Tibial artery (tissue), 4 donors: ENCODE measurements around the gene MSMP.

Source experiments
- DNase-seq, 2 donors: peaks; one replicate each; pipeline ENCODE4 v3.0.0-alpha.2; 2019
- H3K27ac ChIP-seq, 2 donors: fragments of 200-600 bp; sonication (generic) in 1 of 2; 1 replicate in 1 of 2; 2 replicates in 1 of 2; pipeline ENCODE4 v1.5.1; 2018 to 2019; ENCODE audit warnings: mild to moderate bottlenecking in 1 of 2
- H3K27me3 ChIP-seq, 2 donors: fragments of 200-600 bp; sonication (generic) in 1 of 2; one replicate each; pipeline versions ENCODE4 v1.5.1 to v1.6.0; 2016 to 2019
- H3K36me3 ChIP-seq, 3 donors: fragments of 200-600 bp; sonication (generic) in 2 of 3; one replicate each; pipeline ENCODE4 v1.5.1; 2016 to 2019; ENCODE audit warnings: mild to moderate bottlenecking in 2 of 3
- H3K4me1 ChIP-seq, 4 donors: fragments of 200-600 bp; sonication (generic) in 2 of 4; 1 replicate in 3 of 4; 2 replicates in 1 of 4; pipeline ENCODE4 v1.5.1; 2016 to 2019
- H3K4me3 ChIP-seq, 2 donors: fragments of 200-600 bp; sonication (generic) in 1 of 2; 1 replicate in 1 of 2; 2 replicates in 1 of 2; pipeline ENCODE4 v1.5.1; 2018 to 2019; ENCODE audit warnings: mild to moderate bottlenecking in 2 of 2
- H3K9me3 ChIP-seq, 3 donors: fragments of 200-600 bp; sonication (generic) in 1 of 3; one replicate each; pipeline ENCODE4 v1.5.1; 2016 to 2019
- CTCF ChIP-seq, 2 experiments: fragments of 200-600 bp in 1 of 2; fragments of 450-650 bp in 1 of 2; IDR thresholded peaks; one replicate each; pipeline ENCODE4 v1.5.1; 2017 to 2019; ENCODE audit warnings: antibody characterized with exemption in 2 of 2, mild to moderate bottlenecking in 1 of 2, moderate library complexity in 1 of 2
- intact Hi-C: fragments of 100-400 bp; cut with DNase I; formaldehyde crosslinking; loops from one replicate; pipeline ENCODE4 v1.15.0; 2023; ENCODE audit warnings: low total_unique reads

Gene MSMP

GRCh38 chr9:35754264-35754663 lies at the start of gene MSMP:
Gene MSMP, minus strand, starts transcription at chr9:35754276. Its CDS starts 147 bp downstream, at chr9:35754129.
- Histone ChIP-seq H3K36me3 (peaks cover 26 to 48% (median 39%) of the 10 kb centered on the region in 3 donors), H3K27me3 (no peaks in the 10 kb centered on the region), H3K4me1 (peaks cover 4 to 44% (median 41%) of the 10 kb centered on the region in 4 donors), H3K9me3 (no peaks in the 10 kb centered on the region), H3K4me3 (no peak within 1 kb of the TSS), H3K27ac (no peak within 1 kb of the TSS)
- intact Hi-C loops = no loop called here
- no peak for TF ChIP-seq CTCF (IDR thresholded peaks at IDR 0.05)
- no peak for DNase-seq

- H3K4me1 ChIP-seq = peaks cover 0 to 3% (median 0%) of the 10 kb centered on the region in 4 donors
- no peaks in the 10 kb centered on the region for H3K9me3 ChIP-seq
- no peak for DNase-seq
- H3K36me3 ChIP-seq = peaks cover 19 to 68% (median 42%) of the 10 kb centered on the region in 3 donors
- intact Hi-C loops = no loop called here
- no peak for TF ChIP-seq CTCF (IDR thresholded peaks at IDR 0.05)
- H3K27ac ChIP-seq = no peak overlapping the region
- H3K27me3 ChIP-seq = no peaks in the 10 kb centered on the region
- H3K4me3 ChIP-seq = no peak overlapping the region
Measured at GRCh38 chr9:35801328-35802128, 47.5 kb upstream of the MSMP start.

- intact Hi-C loops = no loop called here
- no peak for TF ChIP-seq CTCF (IDR thresholded peaks at IDR 0.05)
- Histone ChIP-seq H3K27me3 (no peaks in the 10 kb centered on the region), H3K4me1 (peaks cover 0 to 8% (median 2%) of the 10 kb centered on the region in 4 donors), H3K27ac (no peak overlapping the region), H3K4me3 (no peak overlapping the region), H3K36me3 (peaks cover 13 to 58% (median 32%) of the 10 kb centered on the region in 3 donors), H3K9me3 (no peaks in the 10 kb centered on the region)
- no peak for DNase-seq
Measured at GRCh38 chr9:35800530-35800929, 46.5 kb upstream of the MSMP start.

GRCh38 chr9:35798658-35799374 lies 44.7 kb upstream of the MSMP start:
- TF ChIP-seq CTCF (IDR thresholded peaks at IDR 0.05) = no peak
- intact Hi-C loops = no loop called here
- Histone ChIP-seq H3K4me1 (peaks cover 0 to 24% (median 9%) of the 10 kb centered on the region in 4 donors), H3K27ac (no peak overlapping the region), H3K4me3 (no peak overlapping the region), H3K9me3 (no peaks in the 10 kb centered on the region), H3K36me3 (peaks cover 13 to 45% (median 28%) of the 10 kb centered on the region in 3 donors), H3K27me3 (no peaks in the 10 kb centered on the region)
- DNase-seq = no peak

- intact Hi-C loops = no loop called here
- no peaks in the 10 kb centered on the region for H3K9me3 ChIP-seq
- H3K27me3 ChIP-seq = no peaks in the 10 kb centered on the region
- no peak overlapping the region for H3K27ac ChIP-seq
- no peak overlapping the region for H3K4me3 ChIP-seq
- peaks cover 0 to 37% (median 22%) of the 10 kb centered on the region in 4 donors for H3K4me1 ChIP-seq
- TF ChIP-seq CTCF (IDR thresholded peaks at IDR 0.05) = no peak
- peaks cover 7 to 33% (median 25%) of the 10 kb centered on the region in 3 donors for H3K36me3 ChIP-seq
- DNase-seq = no peak
Measured at GRCh38 chr9:35797311-35798109, 43.4 kb upstream of the MSMP start.
